H1 (cell line): ENCODE measurements around the gene ADH1A. TPM values are rescaled to one million over a fixed set of nuclear protein-coding genes. Genes with fewer than 3 reads are reported as not detected.

Source experiments
- CTCF ChIA-PET: fragments of 300-600 bp; sonication (Branson Sonifier 250); formaldehyde crosslinking; loops from one replicate; lab custom pipeline; 2021; ENCODE audit not compliant: partially characterized antibody; lab: Charles Lee
- POLR2A ChIA-PET: fragments of 300-600 bp; sonication (Branson Sonifier 250); formaldehyde crosslinking; loops from one replicate; lab custom pipeline; 2021; ENCODE audit warnings: inconsistent platforms; ENCODE audit not compliant: partially characterized antibody; lab: Charles Lee
- DNase-seq, 2 experiments: peaks; one replicate each; pipeline versions ENCODE4 v3.0.0 to v3.0.0-alpha.2; 2010 to 2022; ENCODE audit warnings: low spot score in 2 of 2, low read depth in 1 of 2, mixed read lengths in 1 of 2
- FAIRE-seq: peaks from 2 replicates; lab custom pipeline; 2011; peaks lifted over from hg19 to GRCh38; lab: Jason Lieb, UNC
- H2AFZ ChIP-seq: 2 replicates; pipeline ENCODE4 v1.8.1; 2012; ENCODE audit warnings: low read length, inconsistent platforms
- H2AK5ac ChIP-seq: 2 replicates; pipeline ENCODE4 v1.6.1; 2013; ENCODE audit warnings: low read depth, low read length
- H2BK120ac ChIP-seq: replicated peaks from 2 replicates; pipeline ENCODE3; 2013; ENCODE audit warnings: low read depth, low read length, inconsistent platforms
- H2BK12ac ChIP-seq: 2 replicates; pipeline ENCODE4 v1.6.1; 2013; ENCODE audit warnings: low read depth, low read length
- H2BK15ac ChIP-seq: 2 replicates; pipeline ENCODE4 v1.6.1; 2013; ENCODE audit warnings: low read length
- H2BK20ac ChIP-seq: 2 replicates; pipeline ENCODE4 v1.6.1; 2013; ENCODE audit warnings: low read length
- H2BK5ac ChIP-seq: 2 replicates; pipeline ENCODE4 v1.6.1; 2013; ENCODE audit warnings: low read depth, low read length
- H3K14ac ChIP-seq: 2 replicates; pipeline ENCODE4 v1.6.1; 2013; ENCODE audit warnings: inconsistent platforms; ENCODE audit not compliant: insufficient read length
- H3K18ac ChIP-seq: 2 replicates; pipeline ENCODE4 v1.6.1; 2013; ENCODE audit warnings: low read length; ENCODE audit errors: extremely low read depth
- H3K23ac ChIP-seq: 2 replicates; pipeline ENCODE4 v1.6.1; 2013; ENCODE audit warnings: inconsistent platforms; ENCODE audit not compliant: insufficient read length
- H3K23me2 ChIP-seq: 2 replicates; pipeline ENCODE4 v1.6.1; 2013; ENCODE audit warnings: low read depth, low read length
- H3K27ac ChIP-seq: 2 replicates; pipeline ENCODE4 v1.6.1; 2011; ENCODE audit warnings: low read depth, low read length, inconsistent platforms
- H3K27me3 ChIP-seq, 4 experiments: replicated peaks in 1 of 4; 1 replicate in 1 of 4; 2 replicates in 3 of 4; pipeline versions ENCODE4 v1.6.1 to v1.8.1; 2011 to 2013; ENCODE audit warnings: low read length in 3 of 4, mild to moderate bottlenecking in 3 of 4, inconsistent platforms in 2 of 4, mixed read lengths in 2 of 4, moderate library complexity in 1 of 4; ENCODE audit not compliant: control insufficient read depth in 3 of 4, insufficient read depth in 3 of 4; ENCODE audit errors: extremely low read depth in 1 of 4
- H3K36me3 ChIP-seq, 4 experiments: 2 replicates each; pipeline versions ENCODE4 v1.6.1 to v1.8.1; 2011 to 2013; ENCODE audit warnings: mild to moderate bottlenecking in 4 of 4, low read length in 3 of 4, moderate library complexity in 2 of 4, control low read depth in 1 of 4, inconsistent platforms in 1 of 4; ENCODE audit not compliant: insufficient read depth in 4 of 4, control insufficient read depth in 2 of 4
- H3K4ac ChIP-seq: replicated peaks from 2 replicates; pipeline ENCODE3; 2013; ENCODE audit warnings: low read length, low read depth, mixed read lengths, inconsistent platforms; ENCODE audit not compliant: insufficient read length
- H3K4me1 ChIP-seq, 4 experiments: replicated peaks in 1 of 4; 1 replicate in 1 of 4; 2 replicates in 3 of 4; pipeline versions ENCODE4 v1.6.1 to v1.8.1; 2011 to 2013; ENCODE audit warnings: low read length in 3 of 4, inconsistent platforms in 2 of 4, mixed read lengths in 1 of 4; ENCODE audit not compliant: insufficient read depth in 4 of 4, control insufficient read depth in 3 of 4
- H3K4me2 ChIP-seq, 2 experiments: 2 replicates each; pipeline versions ENCODE4 v1.6.1 to v1.8.1; 2011 to 2013; ENCODE audit warnings: low read depth in 2 of 2, low read length in 2 of 2, control low read depth in 1 of 2, inconsistent platforms in 1 of 2, mild to moderate bottlenecking in 1 of 2; ENCODE audit not compliant: insufficient read depth in 1 of 2
- H3K4me3 ChIP-seq, 4 experiments: fragments of 200-600, 300-600 bp in 1 of 4; sonication (generic), shearing (Covaris generic), sonication (Bioruptor Twin) in 1 of 4; 2 replicates each; pipeline versions ENCODE4 v1.5.1 to v1.8.1; 2011 to 2016; ENCODE audit warnings: low read length in 4 of 4, low read depth in 3 of 4, control low read depth in 2 of 4, inconsistent platforms in 2 of 4, mild to moderate bottlenecking in 2 of 4, mixed read lengths in 1 of 4, moderate library complexity in 1 of 4; ENCODE audit not compliant: insufficient read depth in 2 of 4; ENCODE audit errors: extremely low read depth in 1 of 4
- H3K56ac ChIP-seq: replicated peaks from 2 replicates; pipeline ENCODE3; 2013; ENCODE audit warnings: low read depth, mild to moderate bottlenecking, mixed read lengths, low read length, inconsistent platforms; ENCODE audit not compliant: insufficient read length
- H3K79me1 ChIP-seq: 2 replicates; pipeline ENCODE4 v1.6.1; 2013; ENCODE audit warnings: low read depth, low read length, control low read depth
- H3K79me2 ChIP-seq, 2 experiments: 2 replicates each; pipeline versions ENCODE4 v1.6.1 to v1.8.1; 2012 to 2013; ENCODE audit warnings: low read length in 2 of 2, mild to moderate bottlenecking in 2 of 2, inconsistent platforms in 1 of 2; ENCODE audit not compliant: insufficient read depth in 2 of 2, control insufficient read depth in 1 of 2
- H3K9ac ChIP-seq, 4 experiments: replicated peaks in 1 of 4; 1 replicate in 1 of 4; 2 replicates in 3 of 4; pipeline versions ENCODE4 v1.6.1 to v1.8.1; 2011 to 2013; ENCODE audit warnings: low read depth in 3 of 4, low read length in 3 of 4, control low read depth in 2 of 4, mild to moderate bottlenecking in 2 of 4, moderate library complexity in 2 of 4, inconsistent platforms in 1 of 4; ENCODE audit errors: extremely low read depth in 1 of 4
- H3K9me3 ChIP-seq, 2 experiments: 2 replicates each; pipeline versions ENCODE4 v1.6.1 to v1.8.1; 2012 to 2013; ENCODE audit warnings: mild to moderate bottlenecking in 2 of 2, moderate library complexity in 2 of 2, control low read depth in 1 of 2, inconsistent platforms in 1 of 2, low read depth in 1 of 2, low read length in 1 of 2, mixed read lengths in 1 of 2; ENCODE audit not compliant: insufficient read depth in 2 of 2
- H4K20me1 ChIP-seq, 2 experiments: replicated peaks in 1 of 2; 2 replicates each; pipeline versions ENCODE3 to v1.8.1; 2011 to 2013; ENCODE audit warnings: inconsistent platforms in 2 of 2, low read length in 2 of 2, mild to moderate bottlenecking in 1 of 2; ENCODE audit not compliant: insufficient read depth in 2 of 2, control insufficient read depth in 1 of 2
- H4K5ac ChIP-seq: 2 replicates; pipeline ENCODE4 v1.6.1; 2013; ENCODE audit warnings: low read length, low read depth, mixed read lengths, inconsistent platforms; ENCODE audit not compliant: insufficient read length
- H4K8ac ChIP-seq: 2 replicates; pipeline ENCODE4 v1.8.0; 2013; ENCODE audit warnings: mild to moderate bottlenecking, moderate library complexity, low read length, inconsistent platforms; ENCODE audit not compliant: insufficient read depth; ENCODE audit errors: extremely low read depth
- H4K91ac ChIP-seq: replicated peaks from 2 replicates; pipeline ENCODE3; 2013; ENCODE audit warnings: low read length, mixed read lengths, inconsistent platforms; ENCODE audit not compliant: insufficient read length
- SAP30 ChIP-seq: fragments of 300-600 bp; sonication (generic); IDR thresholded peaks from 2 replicates; pipeline ENCODE4 v1.7.1; 2012; ENCODE audit warnings: low read length, moderate library complexity, mild to moderate bottlenecking, inconsistent platforms; ENCODE audit not compliant: insufficient read depth, insufficient replicate concordance
- TEAD4 ChIP-seq: IDR thresholded peaks from 2 replicates; pipeline ENCODE4 v1.6.1; 2012; ENCODE audit warnings: low read depth, low read length, inconsistent platforms, mixed read lengths
- polyA plus RNA-seq, 7 experiments: library from polyadenylated mRNA; depleted of rRNA in 3 of 7; stranded (reverse) in 5 of 7; unstranded in 2 of 7; fragments of >200 nt in 5 of 7; fragments of 200-250 nt in 2 of 7; gene quantifications; 1 replicate in 5 of 7; 2 replicates in 1 of 7; 4 replicates in 1 of 7; pipeline versions ENCODE4 v1.2.1 to v1.2.3, GENCODE V29; 2011 to 2013; ENCODE audit warnings: missing spikeins in 2 of 7, mixed read lengths in 2 of 7
- total RNA-seq: library from RNA; stranded (reverse); fragmentation: NEBNext Ultra II Directional; extraction: Animal tissue kit (Norgen Biotek cat#: 25700); gene quantifications from 2 replicates; pipeline ENCODE4 v1.2.1, GENCODE V29; 2021

Gene ADH1A
- total and polyA plus RNA-seq, 2 of the 8 experiments (the other 6 are each of a cell fraction or from before 2014, with no cell fraction given) = not detected

DNA sequence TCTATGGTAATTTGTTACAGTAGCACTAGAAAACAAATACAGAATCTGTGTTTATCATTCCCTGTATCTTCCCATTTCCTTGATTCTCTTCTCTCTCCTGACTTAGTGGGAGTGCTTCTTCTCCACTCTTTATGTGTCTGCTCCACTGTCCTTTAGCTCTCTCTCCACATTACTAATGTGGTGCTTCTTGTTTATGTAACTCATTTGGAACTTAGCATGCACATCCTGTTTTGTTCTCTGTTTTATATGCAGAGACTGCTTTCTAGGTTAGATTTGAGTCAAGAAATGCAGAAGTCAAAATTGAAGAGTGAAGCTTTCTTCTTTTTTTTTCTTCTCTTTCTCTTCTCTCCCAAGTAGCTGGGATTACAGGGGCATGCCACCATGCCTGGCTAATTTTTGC is 25.9 kb downstream of the ADH1A start:
- Histone ChIP-seq H2BK12ac (no peak overlapping the region), H2BK5ac (no peak overlapping the region), H3K14ac (no peak overlapping the region), H2BK15ac (no peak overlapping the region), H3K4me3 (no peak overlapping the region), H3K56ac (no peak overlapping the region), H3K36me3 (no peaks in the 10 kb centered on the region), H4K8ac (no peak overlapping the region), H3K9ac (no peak overlapping the region), H3K4me2 (no peak overlapping the region), H2AK5ac (no peak overlapping the region), H3K27ac (no peak overlapping the region), H3K23ac (no peak overlapping the region), H4K91ac (no peak overlapping the region), H2BK120ac (no peak overlapping the region), H3K4ac (no peak overlapping the region), H4K5ac (no peak overlapping the region), H4K20me1 (no peaks in the 10 kb centered on the region), H2BK20ac (no peak overlapping the region), H3K18ac (no peak overlapping the region), H2AFZ (no peak overlapping the region), H3K4me1 (no peaks in the 10 kb centered on the region), H3K79me1 (no peaks in the 10 kb centered on the region), H3K23me2 (no peaks in the 10 kb centered on the region), H3K9me3 (peaks cover 0 to under 1% of the 10 kb centered on the region in 2 experiments; a peak in 1 of 4 replicates), H3K27me3 (no peaks in the 10 kb centered on the region), H3K79me2 (no peaks in the 10 kb centered on the region)
- ChIA-PET CTCF (interaction anchor here (0.8 kb wide), 1 partner anchor 105 kb away, joined by 3 read pairs; no protein-coding TSS in a partner anchor), POLR2A (no interaction called here)
- TF ChIP-seq TEAD4 = no peak
- no peak for TF ChIP-seq SAP30
- FAIRE-seq (no peak), DNase-seq (no peak)
